SK-N-SH treated with all-trans-retinoic acid at 6 μM for 48 hours (cell line): ENCODE results near the gene RNF213.

Source experiments
- ATAC-seq: fragments of 200-7000 bp; cut with Tn5 transposase; 3 replicates; pipeline ENCODE4 v1.9.1; 2020; ENCODE audit warnings: mild to moderate bottlenecking, moderate library complexity
- ARNTL ChIP-seq: fragments of 450-650 bp; formaldehyde crosslinking; IDR thresholded peaks from 2 replicates; pipeline ENCODE4 v1.5.0; 2020; ENCODE audit warnings: low read depth, mild to moderate bottlenecking, moderate library complexity, borderline replicate concordance
- BACH2 ChIP-seq: fragments of 250-450 bp; sonication (Bioruptor Pico); IDR thresholded peaks from 2 replicates; pipeline ENCODE4 v1.9.0; 2021; ENCODE audit warnings: mild to moderate bottlenecking, borderline replicate concordance
- CSDC2 ChIP-seq: fragments of 250-450 bp; sonication (Bioruptor Pico); IDR thresholded peaks from 2 replicates; pipeline ENCODE4 v1.5.0; 2020; ENCODE audit warnings: mild to moderate bottlenecking, moderate library complexity
- GLIS3 ChIP-seq: fragments of 250-450 bp; sonication (Bioruptor Pico); IDR thresholded peaks from 2 replicates; pipeline ENCODE4 v1.5.0; 2020; ENCODE audit warnings: mild to moderate bottlenecking, moderate library complexity
- ISL1 ChIP-seq: fragments of 250-450 bp; sonication (Bioruptor Pico); IDR thresholded peaks from 2 replicates; pipeline ENCODE4 v2.1.2; 2022; ENCODE audit warnings: mild to moderate bottlenecking, moderate library complexity
- OSR1 ChIP-seq: fragments of 250-450 bp; sonication (Bioruptor Pico); IDR thresholded peaks from 2 replicates; pipeline ENCODE4 v1.8.0; 2022; ENCODE audit warnings: moderate library complexity, mild to moderate bottlenecking, inconsistent platforms
- POU6F1 ChIP-seq: fragments of 250-450 bp; sonication (Bioruptor Pico); IDR thresholded peaks from 2 replicates; pipeline ENCODE4 v1.8.0; 2021; ENCODE audit warnings: low read depth, mild to moderate bottlenecking, moderate library complexity, borderline replicate concordance
- PPARA ChIP-seq: fragments of 250-450 bp; sonication (Bioruptor Pico); IDR thresholded peaks from 2 replicates; pipeline ENCODE4 v1.5.0; 2020; ENCODE audit warnings: mild to moderate bottlenecking, borderline replicate concordance
- RARB ChIP-seq: fragments of 250-450 bp; sonication (Bioruptor Pico); IDR thresholded peaks from 2 replicates; pipeline ENCODE4 v1.8.0; 2021; ENCODE audit warnings: mild to moderate bottlenecking, moderate library complexity
- SNAI2 ChIP-seq: fragments of 250-450 bp; sonication (Bioruptor Pico); IDR thresholded peaks from 2 replicates; pipeline ENCODE4 v1.5.0; 2020; ENCODE audit warnings: mild to moderate bottlenecking, moderate library complexity
- TCF4 ChIP-seq: fragments of 250-450 bp; sonication (Bioruptor Pico); IDR thresholded peaks from 2 replicates; pipeline ENCODE4 v1.8.0; 2021; ENCODE audit warnings: mild to moderate bottlenecking, moderate library complexity, borderline replicate concordance
- TOX ChIP-seq: fragments of 250-450 bp; sonication (Bioruptor Pico); IDR thresholded peaks from 2 replicates; pipeline ENCODE4 v1.8.0; 2021; ENCODE audit warnings: mild to moderate bottlenecking, moderate library complexity, borderline replicate concordance
- TSHZ2 ChIP-seq: fragments of 250-450 bp; sonication (Bioruptor Pico); IDR thresholded peaks from 2 replicates; pipeline ENCODE4 v1.5.0; 2020; ENCODE audit warnings: mild to moderate bottlenecking, moderate library complexity
- ZC3H10 ChIP-seq: fragments of 250-450 bp; sonication (Bioruptor Pico); IDR thresholded peaks from 2 replicates; pipeline ENCODE4 v1.5.1; 2021; ENCODE audit warnings: mild to moderate bottlenecking, moderate library complexity
- ZFP3 ChIP-seq: fragments of 250-450 bp; sonication (Bioruptor Pico); IDR thresholded peaks from 2 replicates; pipeline ENCODE4 v1.5.0; 2020; ENCODE audit warnings: mild to moderate bottlenecking, moderate library complexity
- ZFP30 ChIP-seq: fragments of 450-650 bp; formaldehyde crosslinking; IDR thresholded peaks from 2 replicates; pipeline ENCODE4 v1.5.0; 2022; ENCODE audit warnings: mild to moderate bottlenecking, moderate library complexity
- ZNF565 ChIP-seq: fragments of 450-650 bp; formaldehyde crosslinking; conservative IDR thresholded peaks from 2 replicates; pipeline ENCODE4 v1.5.0; 2020; ENCODE audit warnings: low read depth, mild to moderate bottlenecking, moderate library complexity
- ZNF70 ChIP-seq: fragments of 450-650 bp; formaldehyde crosslinking; IDR thresholded peaks from 2 replicates; pipeline ENCODE4 v1.5.0; 2020; ENCODE audit warnings: mild to moderate bottlenecking, moderate library complexity
- ZNF8 ChIP-seq: fragments of 450-650 bp; formaldehyde crosslinking; IDR thresholded peaks from 2 replicates; pipeline ENCODE4 v1.5.0; 2020; ENCODE audit warnings: mild to moderate bottlenecking, moderate library complexity
- TF ChIP-seq, protein P1 (sequence below): fragments of 250-450 bp; sonication (Bioruptor Pico); IDR thresholded peaks from 2 replicates; pipeline ENCODE4 v1.5.1; 2020; ENCODE audit warnings: low read depth, mild to moderate bottlenecking, moderate library complexity
- TF ChIP-seq, protein P2 (sequence below): fragments of 250-450 bp; sonication (Bioruptor Pico); IDR thresholded peaks from 2 replicates; pipeline ENCODE4 v1.8.0; 2020; ENCODE audit warnings: mild to moderate bottlenecking, moderate library complexity, borderline replicate concordance
- TF ChIP-seq, protein P3 (sequence below): fragments of 250-450 bp; sonication (Bioruptor Pico); IDR thresholded peaks from 2 replicates; pipeline ENCODE4 v1.5.1; 2021; ENCODE audit warnings: mild to moderate bottlenecking, moderate library complexity

Gene RNF213

DNA sequence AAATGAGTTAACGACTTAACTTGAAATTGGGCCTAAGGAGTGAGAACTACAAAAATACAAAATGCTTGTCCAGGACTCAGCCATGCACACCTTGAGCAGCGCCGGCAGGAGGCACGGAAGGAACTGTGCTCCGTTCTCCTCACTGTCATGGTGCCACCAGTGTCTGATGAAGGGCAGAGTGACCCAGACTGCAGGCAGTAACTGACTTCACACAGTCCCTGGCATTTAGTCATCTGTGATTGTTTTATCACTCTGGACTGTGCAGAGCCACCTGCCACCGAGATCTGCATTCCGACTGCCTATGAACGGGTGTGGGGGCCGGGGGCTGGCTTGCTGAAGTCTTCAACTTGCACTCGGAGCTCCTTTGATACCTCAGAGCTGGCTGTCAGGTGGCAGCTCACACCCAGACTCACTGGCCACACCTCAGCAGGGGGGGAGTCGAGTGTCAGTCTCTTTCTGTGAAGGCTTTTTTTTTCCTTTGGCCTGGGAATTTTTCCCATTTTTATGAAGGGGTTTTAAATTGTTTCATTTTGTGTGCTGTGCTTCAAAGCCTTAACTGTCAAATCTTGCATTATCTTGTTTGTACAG, 134.1 kb downstream of the RNF213 start:
- TF ChIP-seq SNAI2 (CRISPR knock-in tag), result no peak
- TF ChIP-seq TSHZ2, result no peak
- no peak for TF ChIP-seq ZNF565 (CRISPR knock-in tag)
- no peak for TF ChIP-seq BACH2 (CRISPR knock-in tag)
- TF ChIP-seq ZNF8, result no peak
- no peak for TF ChIP-seq PPARA
- TF ChIP-seq ZNF70 (CRISPR knock-in tag), result no peak
- no peak for TF ChIP-seq ISL1 (CRISPR knock-in tag)
- TF ChIP-seq CSDC2, result no peak
- no peak for TF ChIP-seq ZC3H10 (CRISPR knock-in tag)
- no peak for TF ChIP-seq GLIS3 (CRISPR knock-in tag)
- no peak for ATAC-seq

GRCh38 chr17:80395402-80396151, 134.9 kb downstream of the RNF213 start:
- peak; percentile 17; the same call in 2 of the 3 replicates for ATAC-seq
- TF ChIP-seq, protein P1, sequence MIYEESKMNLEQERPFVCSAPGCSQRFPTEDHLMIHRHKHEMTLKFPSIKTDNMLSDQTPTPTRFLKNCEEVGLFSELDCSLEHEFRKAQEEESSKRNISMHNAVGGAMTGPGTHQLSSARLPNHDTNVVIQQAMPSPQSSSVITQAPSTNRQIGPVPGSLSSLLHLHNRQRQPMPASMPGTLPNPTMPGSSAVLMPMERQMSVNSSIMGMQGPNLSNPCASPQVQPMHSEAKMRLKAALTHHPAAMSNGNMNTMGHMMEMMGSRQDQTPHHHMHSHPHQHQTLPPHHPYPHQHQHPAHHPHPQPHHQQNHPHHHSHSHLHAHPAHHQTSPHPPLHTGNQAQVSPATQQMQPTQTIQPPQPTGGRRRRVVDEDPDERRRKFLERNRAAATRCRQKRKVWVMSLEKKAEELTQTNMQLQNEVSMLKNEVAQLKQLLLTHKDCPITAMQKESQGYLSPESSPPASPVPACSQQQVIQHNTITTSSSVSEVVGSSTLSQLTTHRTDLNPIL (CRISPR knock-in tag), result no peak
- TF ChIP-seq ISL1 (CRISPR knock-in tag), result no peak
- TF ChIP-seq POU6F1 (CRISPR knock-in tag), result no peak
- no peak for TF ChIP-seq OSR1 (CRISPR knock-in tag)
- TF ChIP-seq, protein P2, sequence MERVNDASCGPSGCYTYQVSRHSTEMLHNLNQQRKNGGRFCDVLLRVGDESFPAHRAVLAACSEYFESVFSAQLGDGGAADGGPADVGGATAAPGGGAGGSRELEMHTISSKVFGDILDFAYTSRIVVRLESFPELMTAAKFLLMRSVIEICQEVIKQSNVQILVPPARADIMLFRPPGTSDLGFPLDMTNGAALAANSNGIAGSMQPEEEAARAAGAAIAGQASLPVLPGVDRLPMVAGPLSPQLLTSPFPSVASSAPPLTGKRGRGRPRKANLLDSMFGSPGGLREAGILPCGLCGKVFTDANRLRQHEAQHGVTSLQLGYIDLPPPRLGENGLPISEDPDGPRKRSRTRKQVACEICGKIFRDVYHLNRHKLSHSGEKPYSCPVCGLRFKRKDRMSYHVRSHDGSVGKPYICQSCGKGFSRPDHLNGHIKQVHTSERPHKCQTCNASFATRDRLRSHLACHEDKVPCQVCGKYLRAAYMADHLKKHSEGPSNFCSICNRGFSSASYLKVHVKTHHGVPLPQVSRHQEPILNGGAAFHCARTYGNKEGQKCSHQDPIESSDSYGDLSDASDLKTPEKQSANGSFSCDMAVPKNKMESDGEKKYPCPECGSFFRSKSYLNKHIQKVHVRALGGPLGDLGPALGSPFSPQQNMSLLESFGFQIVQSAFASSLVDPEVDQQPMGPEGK (CRISPR knock-in tag), result no peak
- TF ChIP-seq TCF4 (CRISPR knock-in tag), result no peak
- no peak for TF ChIP-seq ZFP30 (CRISPR knock-in tag)
- no peak for TF ChIP-seq ZC3H10 (CRISPR knock-in tag)
- no peak for TF ChIP-seq SNAI2 (CRISPR knock-in tag)
- TF ChIP-seq RARB (CRISPR knock-in tag), result no peak
- TF ChIP-seq BACH2 (CRISPR knock-in tag), result no peak
- no peak for TF ChIP-seq ZNF565 (CRISPR knock-in tag)
- TF ChIP-seq, protein P3, sequence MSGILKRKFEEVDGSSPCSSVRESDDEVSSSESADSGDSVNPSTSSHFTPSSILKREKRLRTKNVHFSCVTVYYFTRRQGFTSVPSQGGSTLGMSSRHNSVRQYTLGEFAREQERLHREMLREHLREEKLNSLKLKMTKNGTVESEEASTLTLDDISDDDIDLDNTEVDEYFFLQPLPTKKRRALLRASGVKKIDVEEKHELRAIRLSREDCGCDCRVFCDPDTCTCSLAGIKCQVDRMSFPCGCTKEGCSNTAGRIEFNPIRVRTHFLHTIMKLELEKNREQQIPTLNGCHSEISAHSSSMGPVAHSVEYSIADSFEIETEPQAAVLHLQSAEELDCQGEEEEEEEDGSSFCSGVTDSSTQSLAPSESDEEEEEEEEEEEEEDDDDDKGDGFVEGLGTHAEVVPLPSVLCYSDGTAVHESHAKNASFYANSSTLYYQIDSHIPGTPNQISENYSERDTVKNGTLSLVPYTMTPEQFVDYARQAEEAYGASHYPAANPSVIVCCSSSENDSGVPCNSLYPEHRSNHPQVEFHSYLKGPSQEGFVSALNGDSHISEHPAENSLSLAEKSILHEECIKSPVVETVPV (CRISPR knock-in tag), result no peak
- TF ChIP-seq TOX (CRISPR knock-in tag), result no peak
- no peak for TF ChIP-seq ARNTL (CRISPR knock-in tag)
- TF ChIP-seq ZFP3 (CRISPR knock-in tag), result no peak
- TF ChIP-seq ZNF8, result no peak
- TF ChIP-seq, all 23 proteins: peak for 0
